PFSK-1 (cell line): ENCODE data around the gene ZFYVE16.

Source experiments
- FOXP2 ChIP-seq: optimal IDR thresholded peaks from 2 replicates; pipeline ENCODE3; 2011; ENCODE audit warnings: borderline replicate concordance, control low read depth, inconsistent platforms; ENCODE audit not compliant: insufficient read depth; ENCODE audit errors: extremely low read length, extremely low read depth
- POLR2AphosphoS5 ChIP-seq: IDR thresholded peaks from 2 replicates; pipeline ENCODE4 v1.6.1; 2012; ENCODE audit warnings: low read depth, mild to moderate bottlenecking, control low read depth, low read length, moderate library complexity
- SIN3A ChIP-seq: IDR thresholded peaks from 2 replicates; pipeline ENCODE4 v1.6.1; 2012; ENCODE audit warnings: mild to moderate bottlenecking, low read length, moderate library complexity, borderline replicate concordance; ENCODE audit not compliant: insufficient read depth
- TAF1 ChIP-seq: IDR thresholded peaks from 2 replicates; pipeline ENCODE4 v1.6.1; 2012; ENCODE audit warnings: low read length, control low read depth, borderline replicate concordance; ENCODE audit not compliant: insufficient read depth
- TF ChIP-seq, protein P1 (sequence below), 2 experiments: IDR thresholded peaks; 2 replicates each; pipeline versions ENCODE4 v1.6.1 to v1.8.0; 2011 to 2012; ENCODE audit warnings: low read depth in 2 of 2, low read length in 2 of 2, control low read depth in 1 of 2, inconsistent platforms in 1 of 2, mild to moderate bottlenecking in 1 of 2, moderate library complexity in 1 of 2; ENCODE audit not compliant: insufficient read depth in 1 of 2

The ZFYVE16 gene

DNA sequence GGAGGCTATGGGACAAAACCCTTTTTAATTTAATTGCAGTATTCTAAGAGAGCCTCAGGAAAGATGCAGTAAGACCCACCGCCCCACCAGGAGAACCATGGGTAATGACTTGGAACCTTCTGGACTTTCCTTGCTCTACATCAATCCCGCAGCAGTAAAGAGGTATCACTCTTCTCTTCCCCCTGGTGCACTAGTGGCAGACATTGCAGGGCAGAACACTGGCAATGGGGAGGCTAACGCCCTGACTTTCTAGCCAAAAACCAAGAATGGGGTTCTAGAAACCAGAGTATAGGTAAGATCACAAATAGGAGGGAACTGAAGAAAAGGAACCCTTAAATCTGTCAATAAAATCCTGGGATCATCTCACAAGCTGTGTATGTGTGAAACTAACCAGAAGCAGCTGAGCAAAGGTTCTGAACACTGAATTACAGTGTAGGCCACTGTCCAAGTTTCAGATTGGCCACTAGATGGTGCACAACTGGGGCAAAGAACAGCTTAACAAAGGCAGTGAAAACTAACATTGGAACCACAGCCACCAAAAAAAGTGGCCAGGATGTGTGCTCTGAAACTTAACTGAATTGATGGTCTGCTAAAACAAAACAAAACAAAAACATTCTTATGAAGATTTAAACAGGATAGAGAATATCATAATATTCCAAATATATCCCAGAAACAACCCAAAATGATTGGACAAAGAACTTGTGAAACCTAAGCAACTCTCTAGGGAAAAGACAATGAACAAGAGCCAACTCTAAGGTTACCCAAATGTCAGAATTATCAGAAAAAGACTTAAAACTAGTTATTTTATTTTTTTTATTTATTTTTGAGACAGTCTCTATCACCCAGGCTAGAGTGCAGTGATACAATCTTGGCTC is 73.4 kb downstream of the ZFYVE16 start:
- TF ChIP-seq, protein P1, sequence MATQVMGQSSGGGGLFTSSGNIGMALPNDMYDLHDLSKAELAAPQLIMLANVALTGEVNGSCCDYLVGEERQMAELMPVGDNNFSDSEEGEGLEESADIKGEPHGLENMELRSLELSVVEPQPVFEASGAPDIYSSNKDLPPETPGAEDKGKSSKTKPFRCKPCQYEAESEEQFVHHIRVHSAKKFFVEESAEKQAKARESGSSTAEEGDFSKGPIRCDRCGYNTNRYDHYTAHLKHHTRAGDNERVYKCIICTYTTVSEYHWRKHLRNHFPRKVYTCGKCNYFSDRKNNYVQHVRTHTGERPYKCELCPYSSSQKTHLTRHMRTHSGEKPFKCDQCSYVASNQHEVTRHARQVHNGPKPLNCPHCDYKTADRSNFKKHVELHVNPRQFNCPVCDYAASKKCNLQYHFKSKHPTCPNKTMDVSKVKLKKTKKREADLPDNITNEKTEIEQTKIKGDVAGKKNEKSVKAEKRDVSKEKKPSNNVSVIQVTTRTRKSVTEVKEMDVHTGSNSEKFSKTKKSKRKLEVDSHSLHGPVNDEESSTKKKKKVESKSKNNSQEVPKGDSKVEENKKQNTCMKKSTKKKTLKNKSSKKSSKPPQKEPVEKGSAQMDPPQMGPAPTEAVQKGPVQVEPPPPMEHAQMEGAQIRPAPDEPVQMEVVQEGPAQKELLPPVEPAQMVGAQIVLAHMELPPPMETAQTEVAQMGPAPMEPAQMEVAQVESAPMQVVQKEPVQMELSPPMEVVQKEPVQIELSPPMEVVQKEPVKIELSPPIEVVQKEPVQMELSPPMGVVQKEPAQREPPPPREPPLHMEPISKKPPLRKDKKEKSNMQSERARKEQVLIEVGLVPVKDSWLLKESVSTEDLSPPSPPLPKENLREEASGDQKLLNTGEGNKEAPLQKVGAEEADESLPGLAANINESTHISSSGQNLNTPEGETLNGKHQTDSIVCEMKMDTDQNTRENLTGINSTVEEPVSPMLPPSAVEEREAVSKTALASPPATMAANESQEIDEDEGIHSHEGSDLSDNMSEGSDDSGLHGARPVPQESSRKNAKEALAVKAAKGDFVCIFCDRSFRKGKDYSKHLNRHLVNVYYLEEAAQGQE (IDR thresholded peaks at IDR 0.05; ENCODE audit: insufficient read depth in 1 of 2, low read depth in 2 of 2, low read length in 2 of 2) = no peak
- TF ChIP-seq SIN3A = no peak
- TF ChIP-seq POLR2AphosphoS5 = no peak
- TF ChIP-seq FOXP2 = no peak
- TF ChIP-seq TAF1 = no peak

DNA sequence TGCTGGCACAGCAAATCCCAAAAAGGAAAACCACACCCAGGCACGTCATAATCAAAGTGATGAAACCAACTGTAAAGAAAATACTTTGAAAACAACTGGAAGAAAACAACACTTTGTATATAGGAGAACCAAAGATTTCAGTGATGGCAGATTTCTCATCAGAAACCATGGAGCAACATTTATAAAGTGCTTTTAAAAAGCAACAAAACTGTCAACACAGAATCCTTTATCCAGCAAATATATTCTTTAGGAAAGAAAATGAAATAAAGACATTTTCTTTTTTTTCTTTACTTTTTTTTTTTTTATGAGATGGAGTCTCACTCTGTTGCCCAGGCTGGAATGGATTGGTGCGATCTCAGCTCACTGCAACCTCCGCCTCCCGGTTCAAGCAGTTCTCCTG is 74.7 kb downstream of the ZFYVE16 start:
- TF ChIP-seq, protein P1 (IDR thresholded peaks at IDR 0.05; ENCODE audit: insufficient read depth in 1 of 2, low read depth in 2 of 2, low read length in 2 of 2) = no peak
- no peak for TF ChIP-seq FOXP2
- no peak for TF ChIP-seq POLR2AphosphoS5
- no peak for TF ChIP-seq TAF1

DNA sequence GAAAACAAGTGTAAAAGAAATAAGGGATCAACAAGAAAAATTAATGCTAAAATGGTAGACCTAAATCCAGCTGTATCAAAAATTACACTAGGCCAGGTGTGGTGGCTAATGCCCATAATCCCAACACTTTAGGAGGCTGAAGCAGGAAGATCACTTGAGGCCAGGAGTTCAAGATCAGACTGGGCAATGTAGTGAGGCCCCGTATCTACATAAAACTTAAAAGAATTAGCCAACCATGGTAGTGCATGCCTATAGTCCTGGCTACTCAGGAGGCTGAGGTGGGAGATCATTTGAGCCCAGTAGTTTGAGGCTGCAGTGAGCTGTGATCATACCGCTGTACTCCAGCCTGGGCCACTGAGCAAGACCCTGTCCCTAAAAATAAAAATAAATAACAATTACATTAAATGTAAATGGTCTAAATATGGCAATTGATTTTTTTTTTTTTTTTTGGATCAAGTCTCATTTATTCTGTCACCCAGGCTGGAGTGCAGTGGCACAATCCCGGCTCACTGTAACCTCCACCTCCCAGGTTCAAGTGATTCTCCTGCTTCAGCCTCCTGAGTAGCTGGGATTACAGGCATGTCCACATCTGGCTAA is 75.9 kb downstream of the ZFYVE16 start:
- TF ChIP-seq, protein P1 (IDR thresholded peaks at IDR 0.05; ENCODE audit: insufficient read depth in 1 of 2, low read depth in 2 of 2, low read length in 2 of 2) = no peak
- no peak for TF ChIP-seq TAF1
- TF ChIP-seq SIN3A = no peak
- TF ChIP-seq FOXP2 = no peak
- no peak for TF ChIP-seq POLR2AphosphoS5

DNA sequence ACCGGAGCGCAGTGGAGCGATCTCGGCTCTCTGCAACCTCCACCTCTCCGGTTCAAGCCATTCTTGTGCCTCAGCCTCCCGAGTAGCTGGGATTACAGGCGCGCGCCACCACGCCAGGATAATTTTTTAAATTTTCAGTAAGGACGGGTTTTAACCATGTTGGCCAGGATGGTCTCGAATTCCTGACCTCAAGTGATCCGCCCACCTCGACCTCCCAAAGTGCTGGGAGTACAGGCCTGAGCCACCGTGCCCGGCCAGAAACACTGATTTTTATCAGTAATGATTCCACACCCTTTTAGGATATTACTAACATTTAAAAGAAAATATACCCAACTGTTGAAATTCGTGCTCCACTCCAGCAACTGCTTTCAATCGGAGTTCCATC is 79.6 kb downstream of the ZFYVE16 start:
- TF ChIP-seq SIN3A (no peak), POLR2AphosphoS5 (no peak), TAF1 (no peak), FOXP2 (no peak)
- TF ChIP-seq, protein P1 (IDR thresholded peaks at IDR 0.05; ENCODE audit: insufficient read depth in 1 of 2, low read depth in 2 of 2, low read length in 2 of 2) = no peak
